Measurements from ENCODE around the gene LDB3.

GRCh38 chr10:86693275-86693674 lies 25.0 kb downstream of the LDB3 start:
- TF ChIP-seq, protein P1, sequence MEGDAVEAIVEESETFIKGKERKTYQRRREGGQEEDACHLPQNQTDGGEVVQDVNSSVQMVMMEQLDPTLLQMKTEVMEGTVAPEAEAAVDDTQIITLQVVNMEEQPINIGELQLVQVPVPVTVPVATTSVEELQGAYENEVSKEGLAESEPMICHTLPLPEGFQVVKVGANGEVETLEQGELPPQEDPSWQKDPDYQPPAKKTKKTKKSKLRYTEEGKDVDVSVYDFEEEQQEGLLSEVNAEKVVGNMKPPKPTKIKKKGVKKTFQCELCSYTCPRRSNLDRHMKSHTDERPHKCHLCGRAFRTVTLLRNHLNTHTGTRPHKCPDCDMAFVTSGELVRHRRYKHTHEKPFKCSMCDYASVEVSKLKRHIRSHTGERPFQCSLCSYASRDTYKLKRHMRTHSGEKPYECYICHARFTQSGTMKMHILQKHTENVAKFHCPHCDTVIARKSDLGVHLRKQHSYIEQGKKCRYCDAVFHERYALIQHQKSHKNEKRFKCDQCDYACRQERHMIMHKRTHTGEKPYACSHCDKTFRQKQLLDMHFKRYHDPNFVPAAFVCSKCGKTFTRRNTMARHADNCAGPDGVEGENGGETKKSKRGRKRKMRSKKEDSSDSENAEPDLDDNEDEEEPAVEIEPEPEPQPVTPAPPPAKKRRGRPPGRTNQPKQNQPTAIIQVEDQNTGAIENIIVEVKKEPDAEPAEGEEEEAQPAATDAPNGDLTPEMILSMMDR (IDR thresholded peaks at IDR 0.05), result no peak
- TF ChIP-seq POLR2A (IDR thresholded peaks at IDR 0.05), result no peak
- TF ChIP-seq POLR2AphosphoS5 (IDR thresholded peaks at IDR 0.05; ENCODE audit: insufficient read depth in 1 of 2, low read depth in 1 of 2), result no peak
